HG02938 (cell line): ENCODE data around the gene NRXN3.

Source experiments
- ATAC-seq: cut with Tn5 transposase; IDR thresholded peaks from one replicate; pipeline ENCODE4 v1.9.1; 2021; ENCODE audit warnings: mild to moderate bottlenecking, moderate library complexity; ENCODE audit not compliant: unreplicated experiment

NRXN3 gene

GRCh38 chr14:78173346-78174035 lies 3.3 kb downstream of the NRXN3 start:
- no peak for ATAC-seq

- ATAC-seq = no peak
Observed at GRCh38 chr14:78175412-78175811, 5.2 kb downstream of the NRXN3 start.

GRCh38 chr14:78178071-78178470 lies 7.9 kb downstream of the NRXN3 start:
- ATAC-seq = no peak

GRCh38 chr14:78178971-78179370 lies 8.8 kb downstream of the NRXN3 start:
- ATAC-seq = no peak

GRCh38 chr14:78181270-78181669 lies 11.1 kb downstream of the NRXN3 start:
- ATAC-seq = no peak

GRCh38 chr14:78182722-78183121 lies 12.5 kb downstream of the NRXN3 start:
- no peak for ATAC-seq

- no peak for ATAC-seq
Observed at GRCh38 chr14:78184157-78184556, 14.0 kb downstream of the NRXN3 start.

- ATAC-seq = no peak
Observed at GRCh38 chr14:78186277-78186676, 16.1 kb downstream of the NRXN3 start.

- no peak for ATAC-seq
Observed at GRCh38 chr14:78188882-78189281, 18.7 kb downstream of the NRXN3 start.

- ATAC-seq = no peak
Observed at GRCh38 chr14:78195431-78195830, 25.3 kb downstream of the NRXN3 start.

GRCh38 chr14:78196323-78196722 lies 26.1 kb downstream of the NRXN3 start:
- ATAC-seq = no peak

- no peak for ATAC-seq
Observed at GRCh38 chr14:78197051-78197450, 26.9 kb downstream of the NRXN3 start.

GRCh38 chr14:78202163-78202562 lies 32.0 kb downstream of the NRXN3 start:
- no peak for ATAC-seq

GRCh38 chr14:78202976-78203375 lies 32.8 kb downstream of the NRXN3 start:
- no peak for ATAC-seq

- no peak for ATAC-seq
Observed at GRCh38 chr14:78207414-78207813, 37.2 kb downstream of the NRXN3 start.

- no peak for ATAC-seq
Observed at GRCh38 chr14:78220273-78220672, 50.1 kb downstream of the NRXN3 start.

- no peak for ATAC-seq
Observed at GRCh38 chr14:78222746-78223145, 52.6 kb downstream of the NRXN3 start.

GRCh38 chr14:78227248-78228077 lies 57.3 kb downstream of the NRXN3 start:
- no peak for ATAC-seq

GRCh38 chr14:78228702-78229327 lies 58.6 kb downstream of the NRXN3 start:
- ATAC-seq = no peak

- ATAC-seq = no peak
Observed at GRCh38 chr14:78232231-78233000, 62.2 kb downstream of the NRXN3 start.

GRCh38 chr14:78238141-78238540 lies 68.0 kb downstream of the NRXN3 start:
- no peak for ATAC-seq
